ENCODE data around the gene SCN4A.
"Not testable (repeated sequence)": the region's sequence is repeated elsewhere in the genome, so short reads cannot be mapped to it uniquely, and the experiment has no call there.

DNA sequence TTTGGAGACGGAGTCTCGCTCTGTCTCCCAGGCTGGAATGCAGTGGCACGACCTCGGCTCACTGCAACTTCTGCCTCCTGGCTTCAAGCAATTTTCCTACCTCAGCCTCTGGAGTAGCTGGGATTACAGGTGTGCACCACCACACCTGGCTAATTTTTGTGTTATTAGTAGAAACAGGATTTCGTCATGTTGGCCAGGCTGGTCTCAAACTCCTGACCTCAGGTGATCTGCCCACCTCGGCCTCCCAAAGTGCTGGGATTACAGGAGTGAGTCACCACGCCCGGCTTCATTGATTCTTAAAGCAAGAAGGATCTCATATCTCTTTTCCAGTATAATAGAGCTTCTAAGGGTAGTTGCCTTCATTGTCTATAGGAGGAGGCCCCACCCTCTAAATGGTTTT is 67.9 kb downstream of the SCN4A start:
- not testable (repeated sequence) for TF ChIP-seq YY1 (IDR thresholded peaks at IDR 0.05; ENCODE audit: insufficient read depth, insufficient read length); ZNF274 (IDR thresholded peaks at IDR 0.05; ENCODE audit: low read depth, low read length)
